COLO829 (cell line): ENCODE data around the gene CUEDC1.
"Not testable (repeated sequence)": the region's sequence is repeated elsewhere in the genome, so short reads cannot be mapped to it uniquely, and the experiment has no call there.

ENCODE experiments used
- DNase-seq: peaks from one replicate; pipeline ENCODE4 v3.0.0; 2012; ENCODE audit warnings: low spot score

CUEDC1 gene

DNA sequence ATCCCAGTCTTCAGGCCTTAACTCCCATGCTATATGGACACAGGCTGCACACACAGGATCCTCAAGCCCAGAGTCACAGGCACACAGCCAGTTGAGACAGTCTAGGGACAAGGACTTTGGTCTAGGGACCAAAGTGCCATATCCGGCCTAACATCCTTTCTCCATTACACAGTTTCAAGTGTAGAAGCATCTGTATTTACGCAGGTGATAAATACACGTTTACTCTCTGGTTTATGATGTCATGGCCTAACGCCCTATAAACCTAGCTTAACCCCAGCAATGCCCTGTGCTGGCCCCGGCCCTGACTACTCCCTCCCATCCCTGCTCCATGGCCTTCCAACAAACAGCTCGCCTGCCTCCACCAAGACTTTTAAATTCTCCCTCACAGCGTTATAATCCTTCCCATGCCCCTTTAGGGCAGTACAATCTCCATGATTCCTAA lies 17.1 kb downstream of the CUEDC1 start:
- no peak for DNase-seq

DNA sequence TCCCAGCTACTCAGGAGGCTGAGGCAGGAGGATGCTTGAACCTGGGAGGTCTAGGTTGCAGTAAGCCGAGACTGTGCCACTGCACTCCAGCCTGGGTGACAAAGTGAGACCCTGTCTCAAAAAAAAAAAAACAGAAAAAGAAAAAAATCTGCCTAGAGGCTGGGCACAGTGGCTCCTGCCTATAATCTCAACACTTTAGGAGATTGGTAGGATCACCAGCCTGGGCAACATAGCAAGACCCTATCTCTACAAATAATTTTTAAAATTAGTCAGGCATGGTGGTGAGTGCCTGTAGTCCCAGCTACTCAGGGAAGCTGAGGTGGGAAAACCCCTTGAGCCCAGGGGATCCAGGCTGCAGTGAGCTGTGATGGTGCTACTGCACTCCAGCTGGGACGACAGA lies 17.7 kb downstream of the CUEDC1 start:
- no peak for DNase-seq

DNA sequence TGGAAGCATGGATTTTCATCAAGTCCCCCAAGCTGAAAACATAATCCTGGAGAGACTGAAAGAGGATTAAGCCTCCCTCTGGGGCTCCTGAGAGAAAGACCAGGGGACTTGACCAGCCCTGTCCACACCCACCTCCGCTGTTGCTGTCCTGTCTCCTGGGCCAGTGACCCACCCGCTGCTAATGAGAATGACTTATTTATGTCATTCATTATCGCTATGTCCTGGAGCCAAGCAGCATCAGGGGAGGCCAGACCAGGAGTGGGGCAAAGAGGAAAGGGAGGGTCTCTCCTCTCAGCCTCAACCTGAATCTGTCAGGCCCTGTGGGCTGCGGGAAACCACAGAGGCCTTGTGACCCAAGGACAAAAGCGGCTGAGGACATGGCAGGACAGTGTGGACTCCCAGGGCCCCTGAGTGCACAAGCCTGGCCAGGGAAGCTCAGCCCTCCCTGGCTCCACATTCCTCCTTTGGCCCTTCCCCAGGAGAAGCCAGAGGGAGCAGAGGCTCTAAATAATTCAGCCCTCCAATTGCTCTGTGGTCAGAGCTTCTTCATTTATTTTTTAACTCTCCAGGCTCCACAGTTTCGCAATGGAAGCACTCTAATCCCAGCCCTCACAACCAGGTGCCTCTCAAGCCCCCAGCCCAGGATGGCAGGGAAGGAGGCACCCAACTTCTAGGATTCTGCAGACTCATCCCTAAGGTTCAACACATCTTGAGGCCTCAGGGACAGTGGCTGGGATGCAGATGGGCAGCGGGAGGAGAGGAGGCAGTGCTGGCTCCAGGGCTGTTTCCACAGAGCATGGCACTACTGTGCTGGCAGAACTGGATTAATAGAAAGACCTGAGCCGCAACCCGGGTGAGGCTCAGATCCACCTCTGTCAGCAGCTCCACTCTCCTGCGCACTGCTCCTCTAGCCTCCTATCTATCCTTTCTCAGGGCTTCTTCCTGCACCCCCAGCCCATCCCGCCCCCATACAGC lies 19.1 kb downstream of the CUEDC1 start:
- DNase-seq: peak; percentile 36

GRCh38 chr17:57931488-57932137 lies 23.6 kb downstream of the CUEDC1 start:
- no peak for DNase-seq

DNA sequence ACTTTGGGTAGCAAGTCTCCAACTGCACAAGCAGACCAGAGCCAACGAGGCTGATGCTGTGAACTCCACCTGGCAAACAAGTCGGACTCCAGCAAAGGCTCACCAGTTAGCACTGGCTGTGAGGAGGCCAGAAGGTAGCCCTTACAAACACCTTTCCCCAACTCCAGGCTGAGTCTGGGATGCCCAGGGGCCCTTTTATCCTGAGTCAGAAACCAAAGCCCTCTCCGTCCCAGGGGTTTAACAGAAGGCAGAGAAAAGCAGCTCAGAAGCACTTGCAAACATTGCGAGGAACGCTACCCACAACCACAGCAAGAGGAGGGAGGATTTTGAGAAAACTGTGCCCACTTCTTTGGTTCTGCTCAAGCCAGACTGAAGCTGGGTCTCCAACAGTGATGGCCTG lies 25.0 kb downstream of the CUEDC1 start:
- DNase-seq: no peak

DNA sequence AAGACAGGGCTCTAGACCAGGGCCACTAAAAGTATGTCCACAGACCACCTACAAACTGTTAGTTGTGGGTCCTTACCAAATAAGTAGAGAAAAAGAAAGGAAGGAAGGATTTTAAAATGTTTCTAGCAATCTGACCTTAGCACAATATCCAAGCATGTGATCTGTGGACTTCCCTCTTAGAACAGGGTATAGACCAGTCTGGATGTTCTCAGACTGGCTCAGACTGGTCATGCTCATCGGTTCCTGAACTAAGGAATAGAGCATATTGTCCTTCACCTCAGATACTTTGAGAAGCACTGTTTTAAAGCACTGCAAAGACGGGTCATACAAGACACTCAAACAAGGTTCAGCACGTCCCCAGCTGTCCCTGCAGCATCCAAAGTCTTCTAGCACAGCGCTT lies 25.8 kb downstream of the CUEDC1 start:
- DNase-seq: no peak

GRCh38 chr17:57928928-57929327 lies 26.3 kb downstream of the CUEDC1 start:
- DNase-seq: no peak

DNA sequence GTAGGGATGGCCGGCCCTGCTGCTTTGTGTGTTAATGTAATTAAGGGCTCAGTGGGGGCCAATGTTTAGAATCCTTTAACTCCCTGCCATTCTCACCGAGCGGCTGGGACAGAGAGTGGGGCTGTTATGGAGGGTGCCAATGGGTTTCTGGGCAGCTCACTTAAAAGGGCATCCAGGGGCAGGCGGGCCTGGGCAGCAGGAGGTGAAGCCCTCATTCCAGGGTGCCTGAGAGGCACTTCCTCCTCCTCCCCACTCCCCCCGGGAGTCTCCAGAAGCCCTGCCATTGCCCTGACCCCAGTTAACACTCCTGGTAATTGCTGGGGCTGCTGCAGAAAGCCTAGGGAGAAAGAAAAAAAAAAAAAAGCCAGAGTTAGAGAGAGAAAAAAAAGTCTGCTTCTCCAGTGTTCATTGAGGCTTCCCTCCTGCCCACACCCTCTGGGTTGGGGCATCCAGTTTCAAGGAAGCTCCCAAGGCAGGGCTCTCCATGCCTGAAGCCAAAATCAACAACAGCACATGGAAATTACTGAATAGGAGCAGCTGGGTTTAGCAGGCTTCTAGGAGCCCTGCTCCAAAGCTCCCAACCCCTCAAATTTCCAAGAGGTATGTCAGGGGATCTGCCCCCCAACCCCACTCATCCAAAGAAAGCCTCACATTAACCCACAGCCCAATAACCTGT lies 28.0 kb downstream of the CUEDC1 start:
- peak; percentile 64 for DNase-seq

GRCh38 chr17:57926723-57927047 lies 28.5 kb downstream of the CUEDC1 start:
- no peak for DNase-seq

- DNase-seq: no peak
Observed at GRCh38 chr17:57925361-57925990, 29.7 kb downstream of the CUEDC1 start.

- DNase-seq: no peak
Observed at GRCh38 chr17:57924677-57925076, 30.5 kb downstream of the CUEDC1 start.

DNA sequence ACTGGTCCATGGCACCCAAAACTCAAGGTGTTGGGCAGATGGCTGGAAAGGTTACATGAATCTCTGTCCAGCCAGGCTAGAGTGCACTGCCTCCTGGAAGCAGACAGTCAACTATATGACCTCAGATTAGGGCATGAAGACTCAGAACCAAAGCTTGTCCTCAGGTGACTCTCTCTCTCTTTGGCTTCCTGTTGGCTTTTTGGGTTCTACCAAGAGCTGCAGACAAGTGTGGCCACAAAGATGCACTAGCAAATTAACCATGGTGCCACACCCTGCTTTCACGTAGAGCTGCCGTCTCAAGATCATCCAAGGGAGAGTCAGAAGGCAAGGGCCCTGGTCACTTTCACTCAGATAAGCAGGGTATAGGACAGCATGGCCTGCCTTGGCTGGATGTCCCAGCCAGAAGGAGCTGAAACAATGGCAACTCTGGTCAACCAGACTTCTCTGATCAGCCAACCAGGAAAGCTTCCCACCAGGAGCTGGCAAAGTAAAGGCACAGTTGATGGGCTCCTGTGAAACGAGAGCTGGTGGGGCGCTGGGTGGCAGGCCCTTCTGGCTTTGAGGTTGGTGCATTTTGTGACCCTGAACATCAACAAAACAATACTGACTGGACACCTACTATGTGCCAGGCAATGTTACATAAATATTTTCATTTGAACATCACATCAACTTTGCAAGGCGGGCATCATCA lies 31.9 kb downstream of the CUEDC1 start:
- DNase-seq: no peak

GRCh38 chr17:57922745-57923144 lies 32.5 kb downstream of the CUEDC1 start:
- DNase-seq: not testable (repeated sequence)

GRCh38 chr17:57920916-57921703 lies 34.1 kb downstream of the CUEDC1 start:
- peak; percentile 44 for DNase-seq

GRCh38 chr17:57919918-57920317 lies 35.3 kb downstream of the CUEDC1 start:
- DNase-seq: no peak

DNA sequence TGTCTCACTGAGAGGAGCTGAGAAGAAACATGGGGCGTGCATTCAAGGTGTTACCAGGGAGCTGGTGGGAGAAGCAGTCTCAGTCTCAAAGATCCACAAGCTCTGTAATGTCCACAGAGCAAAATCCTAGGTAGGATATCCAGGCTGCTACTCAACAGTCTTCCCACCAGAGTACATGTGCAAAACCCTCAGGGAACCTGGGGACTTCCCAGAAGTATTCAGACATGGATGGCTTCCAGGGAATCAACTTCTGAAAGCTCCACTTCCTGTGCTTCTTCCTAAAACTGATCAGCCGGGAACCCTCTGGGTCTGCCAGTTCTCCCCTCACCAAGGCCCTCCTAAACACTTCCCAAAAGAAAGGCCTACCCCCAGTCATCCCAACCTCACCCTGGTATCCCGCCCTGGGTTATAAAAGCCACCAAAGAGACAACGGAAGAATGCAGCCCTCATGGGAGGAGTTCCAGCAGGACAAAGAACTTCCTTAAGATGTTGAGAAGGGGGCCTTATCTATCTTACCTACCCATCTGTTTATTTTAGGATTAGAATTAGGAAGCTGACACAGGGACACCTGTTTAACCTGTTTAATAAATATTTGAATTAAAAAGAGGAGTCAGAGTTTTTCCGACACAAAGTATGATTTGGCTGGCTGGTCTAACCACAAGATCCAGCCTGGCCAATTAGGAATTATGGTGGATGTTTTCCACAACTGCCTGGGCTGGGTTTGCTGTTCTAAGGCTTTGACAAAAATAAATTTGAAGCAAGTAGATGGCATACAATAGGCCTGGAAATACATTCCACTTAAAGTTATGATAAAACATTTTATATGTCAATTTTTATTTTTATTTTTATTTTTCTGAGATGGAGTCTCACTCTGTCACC lies 37.0 kb downstream of the CUEDC1 start:
- no peak for DNase-seq

DNA sequence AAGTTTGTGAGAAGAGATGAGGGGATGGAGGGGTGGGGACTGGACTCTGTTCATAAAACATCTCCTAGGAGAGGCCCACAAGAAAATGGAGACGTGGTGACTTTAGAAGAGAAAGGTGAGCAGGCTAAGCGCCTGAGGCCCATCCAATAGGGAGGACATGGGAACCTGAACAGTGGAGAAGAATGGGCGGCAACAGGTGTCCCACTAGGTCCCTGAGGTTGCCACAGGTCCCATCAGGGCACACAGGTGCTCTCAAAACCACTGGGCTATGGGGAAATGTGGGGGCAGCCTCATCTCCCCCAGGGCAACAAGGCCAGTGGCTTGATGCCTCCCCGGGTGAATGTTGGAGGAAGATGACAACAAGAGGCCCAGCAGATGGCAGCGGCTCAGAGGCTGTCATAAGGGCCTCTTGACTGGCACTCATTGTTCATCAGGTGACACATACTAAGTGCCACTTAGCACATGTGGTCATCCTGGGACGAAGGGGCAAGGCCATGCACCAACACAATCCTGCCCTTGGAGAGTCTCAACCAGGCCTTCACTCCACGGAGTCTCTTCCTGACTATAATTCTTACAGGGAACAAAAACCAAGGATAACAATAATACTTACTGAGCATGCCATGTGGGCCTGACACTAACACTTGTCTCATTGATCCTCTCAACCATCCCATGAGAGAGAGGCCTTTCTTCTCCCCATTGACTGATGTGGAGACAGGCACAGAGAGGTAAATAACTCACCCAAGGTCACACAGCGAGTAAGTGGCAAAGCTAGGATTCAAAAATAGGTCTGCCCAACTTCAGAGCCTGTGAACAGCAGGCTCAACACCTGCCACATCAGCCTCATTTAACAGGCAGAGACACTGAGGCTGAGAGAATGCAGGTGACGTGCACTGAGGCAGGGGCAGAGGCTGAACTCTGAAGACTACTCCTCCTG lies 38.0 kb downstream of the CUEDC1 start:
- DNase-seq: no peak

GRCh38 chr17:57915985-57916757 lies 39.0 kb downstream of the CUEDC1 start:
- no peak for DNase-seq
